Fibroblast of the aortic adventitia (primary cell): Measurements from ENCODE around the gene CCDC51. TPM values are rescaled to one million over a fixed set of nuclear protein-coding genes. Genes with fewer than 3 reads are reported as not detected.
"Not testable (repeated sequence)": the region's sequence is repeated elsewhere in the genome, so short reads cannot be mapped to it uniquely, and the experiment has no call there.

Experiments
- DNase-seq: peaks from one replicate; pipeline ENCODE4 v3.0.0-alpha.2; 2010; ENCODE audit warnings: low read depth
- H3K4me3 ChIP-seq: 2 replicates; pipeline ENCODE4 v1.5.1; 2011; ENCODE audit warnings: low read depth, mild to moderate bottlenecking, control low read depth, low read length, moderate library complexity
- CTCF ChIP-seq: IDR thresholded peaks from 2 replicates; pipeline ENCODE4 v1.5.1; 2011; ENCODE audit warnings: mild to moderate bottlenecking, low read length, control low read depth, inconsistent platforms; ENCODE audit not compliant: insufficient read depth
- total RNA-seq: library from RNA; depleted of rRNA; stranded (reverse); fragments of >200 nt; gene quantifications from 2 replicates; pipeline ENCODE4 v1.2.3, GENCODE V29; 2012; ENCODE audit warnings: low replicate concordance

Gene CCDC51
- total RNA-seq, 1 donor = 19.3 TPM

GRCh38 chr3:48402281-48402732 lies 37.6 kb downstream of the CCDC51 start:
- no peak for TF ChIP-seq CTCF
- peak; percentile 95 for DNase-seq

GRCh38 chr3:48401434-48401901 lies 38.5 kb downstream of the CCDC51 start:
- DNase-seq, H3K4me3 ChIP-seq: not testable (repeated sequence)

More at GRCh38 chr3:48402281-48402732, 37.6 kb downstream of the CCDC51 start:
- no peak overlapping the region for H3K4me3 ChIP-seq

DNA sequence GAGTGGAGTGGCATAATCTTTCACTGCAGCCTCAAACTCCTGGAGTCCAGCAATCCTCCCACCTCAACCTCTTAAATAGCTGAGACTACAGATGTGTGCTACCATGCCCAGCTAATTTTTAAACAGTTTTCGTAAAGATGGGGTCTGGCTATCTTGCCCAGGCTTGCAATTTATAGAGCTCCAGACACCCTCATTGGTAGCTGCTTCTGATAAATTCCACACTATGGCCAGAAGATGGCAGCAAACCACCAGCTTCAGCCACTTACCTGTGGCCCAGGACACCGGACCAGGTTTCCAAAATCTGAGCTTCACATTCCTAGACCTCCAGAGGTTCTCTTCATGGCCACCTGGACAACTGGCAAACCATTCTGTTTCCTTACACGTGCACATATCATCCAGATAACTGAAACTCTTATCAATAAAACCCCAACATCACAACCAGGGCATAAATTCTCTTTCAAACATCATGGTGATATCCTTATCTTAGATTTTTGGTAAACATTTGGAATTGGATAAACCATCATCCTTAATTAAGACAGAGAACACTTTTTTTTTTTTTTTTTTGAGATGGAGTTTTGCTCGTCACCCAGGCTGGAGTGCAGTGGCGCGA lies 39.0 kb downstream of the CCDC51 start:
- TF ChIP-seq CTCF = peak; percentile 74
- DNase-seq = peak; percentile 68
- no peak overlapping the region for H3K4me3 ChIP-seq

GRCh38 chr3:48399387-48400172 lies 40.3 kb downstream of the CCDC51 start:
- no peak for TF ChIP-seq CTCF
- no peak overlapping the region for H3K4me3 ChIP-seq
- DNase-seq = no peak

- no peak for DNase-seq
- no peak overlapping the region for H3K4me3 ChIP-seq
Observed at GRCh38 chr3:48398701-48399386, 41.1 kb downstream of the CCDC51 start.

DNA sequence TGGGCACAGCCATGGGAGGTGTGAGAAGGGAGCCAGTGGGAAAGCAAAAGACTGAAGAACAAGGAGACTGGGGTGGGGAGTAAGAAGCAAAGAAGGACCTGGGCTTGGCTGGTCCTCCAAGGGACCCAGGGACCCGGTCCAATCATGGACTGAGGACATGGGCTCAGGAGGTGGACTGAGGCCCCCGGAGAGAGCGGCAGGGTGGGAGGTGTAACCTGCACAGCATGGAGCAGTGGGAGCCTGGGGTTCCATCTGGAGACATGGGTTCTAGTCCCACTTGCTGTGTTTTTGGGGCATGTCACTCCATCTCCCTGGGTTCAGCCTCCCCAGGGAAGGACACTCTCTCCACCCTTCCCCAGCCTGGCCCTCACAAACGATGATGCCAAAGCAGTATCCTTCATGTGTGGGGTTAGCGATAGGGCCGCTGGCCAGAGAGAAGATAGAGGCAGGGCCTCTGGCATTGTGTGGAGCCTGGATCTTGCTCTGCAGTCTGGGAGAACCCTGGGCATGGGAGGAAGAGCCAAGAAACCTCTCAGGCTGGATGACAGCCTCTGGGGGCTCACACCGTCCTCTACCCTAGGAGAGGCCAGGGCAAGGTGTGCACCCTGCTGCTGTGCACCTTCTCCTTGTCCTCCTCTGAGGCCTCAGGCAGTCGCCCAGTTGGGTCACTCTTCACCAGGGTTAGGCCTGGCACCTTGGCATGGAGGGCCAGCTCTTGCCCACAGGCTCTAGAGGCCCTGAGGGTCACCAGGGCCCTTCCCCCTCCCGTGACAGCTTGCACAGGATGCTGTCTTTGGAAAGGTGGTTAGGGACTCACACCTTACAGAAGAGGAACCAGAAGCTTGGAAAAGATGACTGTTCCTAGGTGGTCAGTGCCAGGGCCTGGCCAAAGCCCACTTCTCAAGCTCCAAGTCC lies 41.9 kb downstream of the CCDC51 start:
- no peak for TF ChIP-seq CTCF
- no peak for DNase-seq
- H3K4me3 ChIP-seq = no peak overlapping the region

More at GRCh38 chr3:48398701-48399386, 41.1 kb downstream of the CCDC51 start:
- no peak for TF ChIP-seq CTCF
